Measurements from ENCODE around the gene CADM2.

Gene CADM2

DNA sequence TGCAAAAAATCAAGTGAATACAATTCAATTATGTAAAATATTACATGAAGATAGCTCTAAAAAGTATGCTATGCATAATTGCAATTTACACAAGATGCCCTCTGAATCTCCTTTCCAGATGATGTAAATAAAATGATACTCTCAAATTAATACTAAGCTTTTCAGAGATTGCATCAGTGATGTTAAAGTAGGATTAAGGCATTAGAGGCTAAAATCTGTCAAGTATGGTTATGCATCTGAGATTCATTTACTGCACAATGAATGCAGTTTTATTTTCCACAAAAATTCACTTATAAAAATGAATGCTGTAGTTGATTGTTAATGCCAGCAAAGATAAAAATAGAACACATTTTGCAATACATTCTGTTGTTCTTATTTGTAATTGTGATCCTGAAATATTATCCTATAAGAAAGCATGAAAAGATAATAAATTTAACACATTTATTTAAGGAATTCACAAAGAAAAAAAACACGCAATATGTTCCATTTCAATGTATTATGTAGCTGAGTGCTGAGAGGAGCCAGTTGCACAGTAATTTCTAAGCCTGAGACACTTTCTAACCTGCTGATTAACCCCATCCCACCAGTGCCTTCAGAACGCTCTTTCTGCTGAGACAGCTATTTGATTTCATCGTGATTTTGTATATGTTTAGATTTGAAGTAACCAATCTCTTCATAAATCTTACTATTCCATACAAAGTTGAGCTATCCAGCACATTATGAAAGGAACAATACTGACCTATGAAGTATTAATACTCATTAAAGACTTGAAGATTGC is 224.4 kb downstream of the CADM2 start:
- no peak for FAIRE-seq

GRCh38 chr3:85185495-85185894 is 226.7 kb downstream of the CADM2 start:
- FAIRE-seq (no peak), DNase-seq (ENCODE audit: low spot score) (no peak)

More for the DNA sequence above, 224.4 kb downstream of the CADM2 start:
- DNase-seq (ENCODE audit: low spot score), result no peak

DNA sequence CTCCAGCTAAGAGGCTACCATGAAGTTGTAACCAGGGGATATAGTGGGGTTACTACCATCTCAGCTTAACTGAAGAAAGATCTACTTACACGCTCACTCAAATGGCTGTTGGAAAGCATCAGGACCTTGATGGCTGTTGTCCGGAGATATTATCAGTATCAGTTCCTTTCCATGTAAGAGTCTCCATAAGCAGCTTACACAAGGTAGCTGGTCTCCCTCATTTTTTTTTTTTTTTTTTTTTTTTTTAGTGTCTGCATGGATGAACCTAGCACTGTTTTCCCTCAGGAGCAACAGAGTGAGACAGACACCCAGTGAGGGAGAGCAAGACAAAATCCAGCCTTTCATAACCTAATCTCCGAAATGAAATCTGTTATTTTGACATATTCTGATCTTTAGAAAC is 230.9 kb downstream of the CADM2 start:
- no peak for DNase-seq (ENCODE audit: low spot score)

DNA sequence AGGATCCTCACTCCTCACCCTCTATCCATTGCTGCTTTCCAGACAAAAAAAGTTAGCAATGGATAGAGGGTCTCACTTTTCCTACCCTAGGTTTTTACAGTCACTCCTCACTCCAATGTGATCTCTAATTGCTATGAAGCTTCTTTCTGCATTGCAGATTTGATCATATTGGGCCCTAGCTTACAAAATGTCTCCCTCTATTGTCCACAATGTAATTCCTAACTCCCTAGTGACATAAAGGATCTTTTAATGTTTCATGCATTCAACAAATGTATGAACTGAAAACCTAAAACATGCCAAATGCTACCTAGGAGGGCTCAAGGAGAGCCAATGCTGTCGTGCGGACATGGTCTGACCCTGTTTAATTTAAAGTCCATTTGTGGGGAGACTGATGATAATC is 234.8 kb downstream of the CADM2 start:
- DNase-seq (ENCODE audit: low spot score), result no peak
- no peak for FAIRE-seq

More for the DNA sequence above, 230.9 kb downstream of the CADM2 start:
- no peak for FAIRE-seq

- FAIRE-seq (no peak), DNase-seq (ENCODE audit: low spot score) (no peak)
Observed at GRCh38 chr3:85208650-85209049, 249.9 kb downstream of the CADM2 start.

- no peak for DNase-seq (ENCODE audit: low spot score)
- FAIRE-seq, result no peak
Observed at GRCh38 chr3:85210540-85210939, 251.8 kb downstream of the CADM2 start.

GRCh38 chr3:85228966-85229365 is 270.2 kb downstream of the CADM2 start:
- DNase-seq (ENCODE audit: low spot score) (no peak), FAIRE-seq (no peak)

DNA sequence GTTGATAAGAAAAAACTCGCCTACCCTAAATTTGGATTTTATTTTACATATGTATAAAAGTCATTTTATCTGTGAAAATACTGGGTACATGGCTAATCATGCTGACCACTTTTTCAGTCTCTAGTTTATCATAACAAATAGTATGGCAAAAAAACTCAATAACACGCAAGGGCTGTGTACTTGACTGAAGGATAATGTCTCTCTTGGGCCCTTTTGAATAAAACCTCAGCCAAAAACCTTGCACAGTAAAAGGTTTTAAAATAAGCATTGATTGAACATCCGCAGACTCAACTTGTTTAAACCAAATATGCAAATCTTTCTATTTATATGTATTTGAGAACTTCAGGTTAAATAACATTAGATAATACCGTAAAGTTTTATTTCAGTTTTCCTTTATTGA is 285.3 kb downstream of the CADM2 start:
- no peak for FAIRE-seq
- DNase-seq (ENCODE audit: low spot score), result no peak

DNA sequence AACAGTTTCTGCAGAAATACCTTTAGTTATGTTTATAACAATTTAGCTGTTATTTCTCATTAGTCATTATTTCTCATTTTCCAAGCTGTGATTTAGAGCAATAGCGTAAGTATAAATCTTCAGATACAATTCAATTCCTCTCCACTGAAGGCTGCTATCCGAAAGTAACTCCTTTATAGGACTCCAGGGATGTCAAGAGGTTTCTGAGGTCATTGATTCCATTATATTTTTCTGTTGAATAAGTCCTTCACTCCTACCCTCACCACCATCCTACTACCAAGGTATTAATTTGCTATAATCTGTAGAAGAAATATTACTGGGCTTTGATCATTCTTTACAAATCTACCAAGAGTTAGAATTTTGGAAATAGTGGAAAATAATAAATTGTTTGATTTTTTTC is 285.7 kb downstream of the CADM2 start:
- no peak for FAIRE-seq
- no peak for DNase-seq (ENCODE audit: low spot score)

GRCh38 chr3:85251766-85252165 is 293.0 kb downstream of the CADM2 start:
- DNase-seq (ENCODE audit: low spot score) (no peak), FAIRE-seq (no peak)

- FAIRE-seq (no peak), DNase-seq (ENCODE audit: low spot score) (no peak)
Observed at GRCh38 chr3:85252686-85253085, 293.9 kb downstream of the CADM2 start.

GRCh38 chr3:85254738-85255137 is 295.9 kb downstream of the CADM2 start:
- DNase-seq (ENCODE audit: low spot score) (no peak), FAIRE-seq (no peak)

DNA sequence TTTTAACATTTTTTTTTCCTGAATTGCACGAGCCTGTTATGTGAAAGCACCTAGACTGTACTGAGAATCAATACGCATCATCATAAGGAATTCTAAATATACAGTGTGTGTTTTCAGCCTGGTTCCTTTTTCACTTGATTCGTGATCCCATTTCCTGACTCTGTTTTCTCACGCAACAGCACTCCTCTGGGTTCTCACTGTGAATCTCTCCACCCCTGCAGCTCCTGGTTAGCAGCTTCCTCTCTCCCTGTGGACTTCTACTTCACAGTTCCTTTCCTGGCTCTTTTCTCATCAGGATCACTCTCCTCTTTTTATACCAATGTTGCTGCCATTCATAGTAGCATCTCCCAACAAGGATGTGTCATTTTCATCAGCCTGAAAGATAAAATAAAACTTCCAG is 297.2 kb downstream of the CADM2 start:
- FAIRE-seq (no peak), DNase-seq (ENCODE audit: low spot score) (no peak)

GRCh38 chr3:85258326-85258725 is 299.5 kb downstream of the CADM2 start:
- FAIRE-seq (no peak), DNase-seq (ENCODE audit: low spot score) (no peak)

DNA sequence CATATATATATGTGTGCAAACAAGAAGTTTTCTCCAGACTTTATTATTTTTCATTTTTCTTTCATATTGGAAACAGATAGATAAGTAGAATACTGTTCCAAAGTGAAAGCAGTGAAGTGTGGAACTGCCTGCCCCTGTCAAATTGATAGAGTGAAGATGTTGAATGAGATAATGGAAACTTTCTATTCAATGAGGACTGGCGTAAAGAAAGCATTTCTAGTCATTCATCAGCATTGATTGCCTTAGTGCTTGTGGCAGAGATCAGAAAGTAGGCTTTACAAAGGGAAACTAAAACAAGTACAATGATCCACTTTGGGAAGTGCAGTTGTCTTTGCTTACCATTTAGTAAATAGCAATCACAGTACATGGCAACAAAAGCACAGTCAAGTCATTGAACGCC is 300.0 kb downstream of the CADM2 start:
- no peak for DNase-seq (ENCODE audit: low spot score)
- FAIRE-seq, result no peak

DNA sequence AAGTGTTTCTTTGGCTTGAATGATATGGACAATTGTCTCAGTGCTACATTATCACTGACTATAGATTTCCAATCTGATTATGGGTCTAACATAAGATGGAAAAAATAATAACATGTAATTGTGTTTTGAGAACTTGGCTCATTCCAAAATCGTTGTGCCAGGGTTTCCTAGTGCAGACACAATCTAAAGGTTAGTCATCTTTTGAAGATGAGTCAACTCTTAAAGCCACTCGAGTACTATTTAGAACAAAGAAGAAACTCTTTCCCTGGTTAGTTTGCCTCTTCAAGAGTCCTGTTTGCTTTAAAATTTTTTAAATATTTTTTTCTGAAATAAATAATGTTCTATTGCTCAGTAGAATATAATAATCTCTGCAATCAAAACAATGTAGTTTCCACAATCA is 301.0 kb downstream of the CADM2 start:
- FAIRE-seq (no peak), DNase-seq (ENCODE audit: low spot score) (no peak)

GRCh38 chr3:85264381-85264780 is 305.6 kb downstream of the CADM2 start:
- FAIRE-seq, result no peak
- DNase-seq (ENCODE audit: low spot score), result no peak

DNA sequence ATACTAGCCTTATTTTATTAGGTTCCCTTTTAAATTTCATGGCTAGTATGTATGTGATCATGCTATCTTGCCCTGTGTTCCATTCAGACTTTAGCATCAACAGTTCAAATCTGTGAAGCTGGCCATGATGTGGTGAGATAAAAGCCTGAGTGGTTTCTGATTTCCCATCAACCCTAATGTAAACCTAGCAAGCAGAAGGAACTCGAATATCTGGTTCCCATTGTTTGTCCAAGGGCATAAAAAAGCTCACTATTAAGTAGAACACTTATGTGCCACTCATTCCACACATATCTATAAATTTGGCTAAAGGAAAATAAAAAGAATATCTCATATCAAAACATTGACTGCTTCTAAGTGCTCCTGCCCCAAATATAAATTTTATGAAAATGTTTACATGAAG is 311.7 kb downstream of the CADM2 start:
- DNase-seq (ENCODE audit: low spot score) (no peak), FAIRE-seq (no peak)

DNA sequence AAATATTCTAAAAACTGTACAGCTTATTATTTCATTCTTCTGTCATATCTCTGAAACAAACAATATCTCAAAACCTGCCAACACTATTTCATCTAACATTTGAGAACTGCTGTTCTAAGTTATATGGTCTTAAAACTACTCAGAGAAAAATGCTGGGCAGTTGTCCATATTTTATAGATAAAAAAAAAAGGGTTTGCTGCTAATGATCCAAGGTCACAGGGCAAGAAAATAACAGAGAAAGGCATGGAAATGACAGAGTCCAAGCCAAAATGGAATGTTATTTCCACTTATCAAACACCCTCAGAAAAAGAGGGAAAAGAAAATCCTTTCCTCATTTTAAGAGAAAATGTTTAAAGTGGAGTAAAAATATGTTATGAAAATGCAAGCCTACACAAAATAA is 313.1 kb downstream of the CADM2 start:
- no peak for FAIRE-seq
- DNase-seq (ENCODE audit: low spot score), result no peak

- DNase-seq (ENCODE audit: low spot score) (no peak), FAIRE-seq (no peak)
Observed at GRCh38 chr3:85288257-85288656, 329.5 kb downstream of the CADM2 start.

DNA sequence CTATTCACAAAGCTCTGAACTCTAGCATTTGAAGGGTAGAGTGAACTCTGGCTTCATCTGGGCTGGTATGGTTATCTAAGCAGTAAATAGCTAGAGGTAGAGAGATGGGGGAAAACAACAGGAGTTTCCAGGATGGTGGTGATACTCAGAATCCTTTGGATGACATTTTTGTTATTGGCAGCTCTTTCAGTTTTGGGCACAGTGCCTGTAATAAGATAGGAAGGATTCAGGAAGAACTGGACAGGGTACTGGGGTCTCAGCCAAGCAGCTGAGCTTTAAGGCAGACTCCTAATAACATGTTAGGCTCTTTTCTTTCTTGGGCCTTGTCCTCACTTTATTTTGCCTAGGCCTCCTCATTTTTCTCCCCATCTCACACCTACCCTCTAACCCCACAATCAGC is 338.5 kb downstream of the CADM2 start:
- no peak for FAIRE-seq
- DNase-seq (ENCODE audit: low spot score), result no peak

DNA sequence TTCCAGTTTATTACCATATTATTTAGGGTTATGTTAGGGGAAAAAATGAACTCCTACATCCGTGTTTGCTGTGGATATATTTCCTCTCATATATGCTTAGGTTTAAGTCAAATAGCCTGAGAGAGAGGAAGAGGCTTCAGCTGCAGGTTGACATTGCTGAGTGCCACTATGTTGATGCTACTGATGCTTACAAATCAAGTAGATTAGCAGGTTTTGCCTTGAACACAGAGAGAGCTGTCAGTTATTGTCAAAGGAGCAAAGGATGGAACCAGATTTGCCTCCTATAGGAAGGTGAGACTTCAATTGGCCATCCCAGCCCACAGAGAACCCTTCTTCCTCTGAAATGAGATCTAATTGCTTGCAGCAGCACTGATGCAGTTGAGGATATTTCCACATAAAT is 339.2 kb downstream of the CADM2 start:
- FAIRE-seq, result no peak

GRCh38 chr3:85303156-85303555 is 344.4 kb downstream of the CADM2 start:
- DNase-seq (ENCODE audit: low spot score) (no peak), FAIRE-seq (no peak)

More for the DNA sequence above, 339.2 kb downstream of the CADM2 start:
- DNase-seq (ENCODE audit: low spot score), result no peak
